ENCODE data around the gene CYFIP2. TPM values are rescaled to one million over a fixed set of nuclear protein-coding genes. Genes with fewer than 3 reads are reported as not detected.
A peak's percentile ranks its signal among the peaks of the same experiment; 100 is the strongest.

CYFIP2 gene
- total RNA-seq, 1 donor from 2014 or later = 27.7 TPM

GRCh38 chr5:157387683-157388093, 121.8 kb downstream of the CYFIP2 start:
- intact Hi-C loops (cut with DNase I) = no loop called here
- Histone ChIP-seq H3K27ac (peak overlapping the region; percentile 73), H3K27me3 (no peaks in the 10 kb centered on the region), H3K36me3 (no peaks in the 10 kb centered on the region), H3K9me3 (no peaks in the 10 kb centered on the region), H3K4me3 (no peak overlapping the region), H3K4me1 (peaks cover 18% of the 10 kb centered on the region)
- DNase-seq (ENCODE audit: extremely low spot score in 2 of 2) = no peak
- TF ChIP-seq POLR2AphosphoS5 (IDR thresholded peaks at IDR 0.05; ENCODE audit: insufficient read depth in 1 of 2, low read depth in 1 of 2) (peak in 1 of 2 donors; percentile 76), POLR2A (IDR thresholded peaks at IDR 0.05) (no peak)

GRCh38 chr5:157388111-157388710, 122.3 kb downstream of the CYFIP2 start:
- H3K9me3 ChIP-seq = no peaks in the 10 kb centered on the region
- TF ChIP-seq, protein P1, sequence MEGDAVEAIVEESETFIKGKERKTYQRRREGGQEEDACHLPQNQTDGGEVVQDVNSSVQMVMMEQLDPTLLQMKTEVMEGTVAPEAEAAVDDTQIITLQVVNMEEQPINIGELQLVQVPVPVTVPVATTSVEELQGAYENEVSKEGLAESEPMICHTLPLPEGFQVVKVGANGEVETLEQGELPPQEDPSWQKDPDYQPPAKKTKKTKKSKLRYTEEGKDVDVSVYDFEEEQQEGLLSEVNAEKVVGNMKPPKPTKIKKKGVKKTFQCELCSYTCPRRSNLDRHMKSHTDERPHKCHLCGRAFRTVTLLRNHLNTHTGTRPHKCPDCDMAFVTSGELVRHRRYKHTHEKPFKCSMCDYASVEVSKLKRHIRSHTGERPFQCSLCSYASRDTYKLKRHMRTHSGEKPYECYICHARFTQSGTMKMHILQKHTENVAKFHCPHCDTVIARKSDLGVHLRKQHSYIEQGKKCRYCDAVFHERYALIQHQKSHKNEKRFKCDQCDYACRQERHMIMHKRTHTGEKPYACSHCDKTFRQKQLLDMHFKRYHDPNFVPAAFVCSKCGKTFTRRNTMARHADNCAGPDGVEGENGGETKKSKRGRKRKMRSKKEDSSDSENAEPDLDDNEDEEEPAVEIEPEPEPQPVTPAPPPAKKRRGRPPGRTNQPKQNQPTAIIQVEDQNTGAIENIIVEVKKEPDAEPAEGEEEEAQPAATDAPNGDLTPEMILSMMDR (IDR thresholded peaks at IDR 0.05) = no peak
- no peak for TF ChIP-seq POLR2AphosphoS5 (IDR thresholded peaks at IDR 0.05; ENCODE audit: insufficient read depth in 1 of 2, low read depth in 1 of 2)
- no peak for TF ChIP-seq POLR2A (IDR thresholded peaks at IDR 0.05)
- peak overlapping the region; percentile 73 for H3K27ac ChIP-seq
- H3K27me3 ChIP-seq = no peaks in the 10 kb centered on the region
- DNase-seq (ENCODE audit: extremely low spot score in 2 of 2) = no peak
- intact Hi-C loops (cut with DNase I) = no loop called here
- peaks cover 18% of the 10 kb centered on the region for H3K4me1 ChIP-seq
- H3K36me3 ChIP-seq = no peaks in the 10 kb centered on the region
- H3K4me3 ChIP-seq = no peak overlapping the region

DNA sequence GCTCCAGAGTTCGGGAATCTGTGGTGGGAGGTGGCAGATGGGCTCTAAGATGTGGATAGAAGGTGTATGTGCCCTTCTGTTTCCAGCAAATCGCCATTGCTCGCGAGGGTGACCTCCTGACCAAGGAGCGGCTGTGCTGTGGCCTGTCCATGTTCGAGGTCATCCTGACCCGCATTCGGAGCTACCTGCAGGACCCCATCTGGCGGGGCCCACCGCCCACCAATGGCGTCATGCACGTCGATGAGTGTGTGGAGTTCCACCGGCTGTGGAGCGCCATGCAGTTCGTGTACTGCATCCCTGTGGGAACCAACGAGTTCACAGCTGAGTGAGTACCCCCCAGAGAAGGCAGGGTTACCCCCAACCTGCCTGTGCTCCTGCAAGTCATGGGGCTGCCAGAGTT, 123.2 kb downstream of the CYFIP2 start:
- no peaks in the 10 kb centered on the region for H3K9me3 ChIP-seq
- no peak for DNase-seq (ENCODE audit: extremely low spot score in 2 of 2)
- peaks cover 18% of the 10 kb centered on the region for H3K4me1 ChIP-seq
- no peak overlapping the region for H3K4me3 ChIP-seq
- TF ChIP-seq POLR2AphosphoS5 (IDR thresholded peaks at IDR 0.05; ENCODE audit: insufficient read depth in 1 of 2, low read depth in 1 of 2) = no peak
- TF ChIP-seq, protein P1 (IDR thresholded peaks at IDR 0.05) = no peak
- no peaks in the 10 kb centered on the region for H3K27me3 ChIP-seq
- intact Hi-C loops (cut with DNase I) = no loop called here
- H3K36me3 ChIP-seq = no peaks in the 10 kb centered on the region
- H3K27ac ChIP-seq = peak overlapping the region; percentile 46

GRCh38 chr5:157390133-157390532, 124.2 kb downstream of the CYFIP2 start:
- H3K4me1 ChIP-seq = peaks cover 18% of the 10 kb centered on the region
- H3K4me3 ChIP-seq = no peak overlapping the region
- H3K27me3 ChIP-seq = no peaks in the 10 kb centered on the region
- no peaks in the 10 kb centered on the region for H3K36me3 ChIP-seq
- H3K9me3 ChIP-seq = no peaks in the 10 kb centered on the region
- intact Hi-C loops (cut with DNase I) = no loop called here
- H3K27ac ChIP-seq = peak overlapping the region; percentile 46
- no peak for DNase-seq (ENCODE audit: extremely low spot score in 2 of 2)
- no peak for TF ChIP-seq POLR2AphosphoS5 (IDR thresholded peaks at IDR 0.05; ENCODE audit: insufficient read depth in 1 of 2, low read depth in 1 of 2)
- no peak for TF ChIP-seq POLR2A (IDR thresholded peaks at IDR 0.05)
- TF ChIP-seq, protein P1 (IDR thresholded peaks at IDR 0.05) = no peak

- TF ChIP-seq POLR2AphosphoS5 (IDR thresholded peaks at IDR 0.05; ENCODE audit: insufficient read depth in 1 of 2, low read depth in 1 of 2) (peak; percentile 46 to 52), POLR2A (IDR thresholded peaks at IDR 0.05) (no peak)
- H3K9me3 ChIP-seq = no peaks in the 10 kb centered on the region
- H3K4me1 ChIP-seq = peaks cover 18% of the 10 kb centered on the region
- H3K27me3 ChIP-seq = no peaks in the 10 kb centered on the region
- H3K4me3 ChIP-seq = no peak overlapping the region
- intact Hi-C loops (cut with DNase I) = no loop called here
- peak overlapping the region; percentile 46 for H3K27ac ChIP-seq
- DNase-seq (ENCODE audit: extremely low spot score in 2 of 2) = no peak
- no peaks in the 10 kb centered on the region for H3K36me3 ChIP-seq
These were observed 124.8 kb downstream of the CYFIP2 start for GRCh38 chr5:157390551-157391297.

DNA sequence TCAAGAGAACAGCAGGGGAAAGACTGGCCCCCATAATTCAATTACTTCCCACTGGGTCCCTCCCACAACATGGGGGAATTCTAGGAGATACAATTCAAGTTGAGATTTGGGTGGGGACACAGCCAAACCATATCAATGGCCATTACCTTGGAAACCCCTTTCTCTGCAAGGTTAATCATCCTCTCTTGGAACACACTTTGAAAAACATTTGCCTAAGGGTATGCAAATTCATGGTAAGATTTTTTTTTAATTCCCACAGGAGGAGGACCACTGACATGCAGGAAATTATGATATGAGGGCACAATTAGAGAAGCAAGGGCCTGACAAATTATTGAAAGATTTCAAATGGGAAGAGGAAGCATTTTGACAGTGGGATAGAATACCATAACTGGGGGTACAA, 132.4 kb downstream of the CYFIP2 start:
- H3K36me3 ChIP-seq = no peaks in the 10 kb centered on the region
- intact Hi-C loops (cut with DNase I) = no loop called here
- no peaks in the 10 kb centered on the region for H3K27me3 ChIP-seq
- no peak overlapping the region for H3K27ac ChIP-seq
- no peaks in the 10 kb centered on the region for H3K4me1 ChIP-seq
- no peak for DNase-seq (ENCODE audit: extremely low spot score in 2 of 2)
- TF ChIP-seq, protein P1 (IDR thresholded peaks at IDR 0.05) = no peak
- TF ChIP-seq POLR2AphosphoS5 (IDR thresholded peaks at IDR 0.05; ENCODE audit: insufficient read depth in 1 of 2, low read depth in 1 of 2) = no peak
- no peak for TF ChIP-seq POLR2A (IDR thresholded peaks at IDR 0.05)
- no peak overlapping the region for H3K4me3 ChIP-seq
- H3K9me3 ChIP-seq = no peaks in the 10 kb centered on the region
